DND-41 (cell line): Measurements from ENCODE around the gene HLA-DOA.

Source experiments
- CTCF ChIP-seq: IDR thresholded peaks from 2 replicates; pipeline ENCODE4 v1.5.1; 2012; ENCODE audit warnings: borderline replicate concordance, low read length, moderate library complexity, mild to moderate bottlenecking; ENCODE audit not compliant: poor library complexity, severe bottlenecking; ENCODE audit errors: extremely low read depth
- EZH2 ChIP-seq: IDR thresholded peaks from 3 replicates; pipeline ENCODE4 v1.6.1; 2012; ENCODE audit warnings: borderline replicate concordance, low read depth, mild to moderate bottlenecking, moderate library complexity, low read length, inconsistent platforms; ENCODE audit not compliant: severe bottlenecking

DNA sequence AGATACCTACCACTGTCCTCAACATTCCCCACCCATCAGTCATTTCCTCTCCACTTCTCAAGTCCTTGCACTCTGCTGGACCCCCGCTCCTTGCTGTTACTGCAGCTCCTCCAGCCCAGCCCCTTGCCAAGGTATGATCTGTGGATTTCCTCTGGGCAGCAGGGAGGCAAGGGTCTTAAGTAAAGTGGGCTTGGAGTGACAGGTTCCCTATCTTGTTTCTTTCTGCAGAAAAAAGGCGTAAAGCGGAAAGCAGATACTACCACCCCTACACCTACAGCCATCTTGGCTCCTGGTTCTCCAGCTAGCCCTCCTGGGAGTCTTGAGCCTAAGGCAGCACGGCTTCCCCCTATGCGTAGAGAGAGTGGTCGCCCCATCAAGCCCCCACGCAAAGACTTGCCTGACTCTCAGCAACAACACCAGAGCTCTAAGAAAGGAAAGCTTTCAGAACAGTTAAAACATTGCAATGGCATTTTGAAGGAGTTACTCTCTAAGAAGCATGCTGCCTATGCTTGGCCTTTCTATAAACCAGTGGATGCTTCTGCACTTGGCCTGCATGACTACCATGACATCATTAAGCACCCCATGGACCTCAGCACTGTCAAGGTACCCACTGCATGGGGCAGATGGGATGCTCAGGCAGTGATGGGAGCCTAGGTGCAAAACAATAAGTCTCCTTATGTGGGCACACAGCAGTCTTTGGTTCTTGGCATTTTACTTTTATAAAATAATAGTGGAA, 32.9 kb downstream of the HLA-DOA start:
- TF ChIP-seq CTCF: no peak
- no peak for TF ChIP-seq EZH2
